Stimulated activated CD8-positive, alpha-beta memory T cell treated with anti-CD3 and anti-CD28 coated beads, Interleukin-12 subunit alpha, Interleukin-12 subunit beta, amount 100 ng/mL, for 1 hour (primary cell): ENCODE results near the gene AIFM1.
A peak's percentile ranks its signal among the peaks of the same experiment; 100 is the strongest.

Experiments used
- DNase-seq: peaks from one replicate; pipeline ENCODE4 v3.0.0-alpha.2; 2020; ENCODE audit warnings: low read depth

The AIFM1 gene

GRCh38 chrX:130091980-130092522 lies 73.6 kb downstream of the AIFM1 start:
- DNase-seq, result peak; percentile 68

- no peak for DNase-seq
These were observed 75.3 kb downstream of the AIFM1 start for GRCh38 chrX:130090364-130090763.

GRCh38 chrX:130086447-130087206 lies 79.0 kb downstream of the AIFM1 start:
- peak; percentile 41 for DNase-seq

- DNase-seq, result no peak
These were observed 79.8 kb downstream of the AIFM1 start for GRCh38 chrX:130085551-130086446.

GRCh38 chrX:130084631-130085237 lies 80.9 kb downstream of the AIFM1 start:
- DNase-seq, result no peak

GRCh38 chrX:130083656-130084382 lies 81.8 kb downstream of the AIFM1 start:
- no peak for DNase-seq

GRCh38 chrX:130083107-130083490 lies 82.5 kb downstream of the AIFM1 start:
- no peak for DNase-seq

- DNase-seq, result peak; percentile 26
These were observed 83.2 kb downstream of the AIFM1 start for GRCh38 chrX:130082244-130083106.

GRCh38 chrX:130081421-130082045 lies 84.1 kb downstream of the AIFM1 start:
- DNase-seq, result no peak

GRCh38 chrX:130080791-130081367 lies 84.8 kb downstream of the AIFM1 start:
- DNase-seq, result no peak

GRCh38 chrX:130079824-130080406 lies 85.7 kb downstream of the AIFM1 start:
- peak; percentile 25 for DNase-seq
